ENCODE measurements around the gene NLN.

NLN gene

GRCh38 chr5:65765582-65765981 lies 43.6 kb downstream of the NLN start:
- Histone ChIP-seq H3K9ac (ENCODE audit: low read depth, low read length) (no peak overlapping the region), H3K27ac (ENCODE audit: low read length) (no peak overlapping the region), H3K79me2 (ENCODE audit: insufficient read depth, low read length) (no peaks in the 10 kb centered on the region), H3K36me3 (ENCODE audit: insufficient read depth, low read length) (peaks cover 17% of the 10 kb centered on the region; the same call in 1 of the 2 replicates), H3K27me3 (ENCODE audit: insufficient read depth, low read length, poor library complexity) (no peaks in the 10 kb centered on the region), H4K20me1 (ENCODE audit: insufficient read depth, low read length) (no peaks in the 10 kb centered on the region), H3K4me2 (ENCODE audit: insufficient read depth, low read length) (no peak overlapping the region), H3K4me1 (ENCODE audit: insufficient read depth, low read length) (no peaks in the 10 kb centered on the region), H3K9me3 (ENCODE audit: insufficient read depth, low read length, severe bottlenecking) (no peaks in the 10 kb centered on the region), H3K4me3 (ENCODE audit: low read depth in 1 of 2, low read length in 2 of 2) (no peak overlapping the region), H2AFZ (ENCODE audit: low read depth, low read length) (no peak overlapping the region)
- ATAC-seq (ENCODE audit: insufficient read depth, low read depth) (no peak), DNase-seq (no peak)
- TF ChIP-seq EZH2 (IDR thresholded peaks at IDR 0.05; ENCODE audit: borderline replicate concordance, low read depth, low read length, severe bottlenecking) (no peak), CTCF (IDR thresholded peaks at IDR 0.05; ENCODE audit: borderline replicate concordance, extremely low read depth, low read length, poor library complexity, severe bottlenecking) (no peak)

DNA sequence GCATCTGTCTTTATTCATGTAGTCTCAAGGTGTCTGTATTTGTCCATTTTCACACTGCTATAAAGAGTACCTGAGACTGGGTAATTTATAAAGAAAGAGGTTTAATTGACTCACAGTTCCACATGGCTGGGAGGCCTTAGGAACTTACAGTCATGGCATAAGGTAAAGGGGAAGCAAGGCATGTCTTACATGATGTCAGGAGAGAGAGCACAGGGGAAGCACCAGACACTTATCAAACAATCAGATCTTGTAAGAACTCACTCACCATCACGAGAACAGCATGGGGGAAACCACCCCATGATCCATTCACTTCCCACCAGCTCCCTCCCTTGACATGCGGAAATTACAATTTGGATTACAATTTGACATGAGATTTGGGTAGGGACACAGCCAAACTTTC lies 44.2 kb downstream of the NLN start:
- H3K79me2 ChIP-seq (ENCODE audit: insufficient read depth, low read length) = no peaks in the 10 kb centered on the region
- no peak for TF ChIP-seq EZH2 (IDR thresholded peaks at IDR 0.05; ENCODE audit: borderline replicate concordance, low read depth, low read length, severe bottlenecking)
- TF ChIP-seq CTCF (IDR thresholded peaks at IDR 0.05; ENCODE audit: borderline replicate concordance, extremely low read depth, low read length, poor library complexity, severe bottlenecking) = no peak
- no peak overlapping the region for H3K27ac ChIP-seq (ENCODE audit: low read length)
- H3K9me3 ChIP-seq (ENCODE audit: insufficient read depth, low read length, severe bottlenecking) = no peaks in the 10 kb centered on the region
- no peaks in the 10 kb centered on the region for H4K20me1 ChIP-seq (ENCODE audit: insufficient read depth, low read length)
- H3K9ac ChIP-seq (ENCODE audit: low read depth, low read length) = no peak overlapping the region
- H2AFZ ChIP-seq (ENCODE audit: low read depth, low read length) = no peak overlapping the region
- peaks cover 17% of the 10 kb centered on the region; the same call in 1 of the 2 replicates for H3K36me3 ChIP-seq (ENCODE audit: insufficient read depth, low read length)
- DNase-seq (no peak), ATAC-seq (ENCODE audit: insufficient read depth, low read depth) (no peak)
- H3K4me1 ChIP-seq (ENCODE audit: insufficient read depth, low read length) = no peaks in the 10 kb centered on the region
- H3K4me2 ChIP-seq (ENCODE audit: insufficient read depth, low read length) = no peak overlapping the region
- no peaks in the 10 kb centered on the region for H3K27me3 ChIP-seq (ENCODE audit: insufficient read depth, low read length, poor library complexity)
- H3K4me3 ChIP-seq (ENCODE audit: low read depth in 1 of 2, low read length in 2 of 2) = no peak overlapping the region

- Histone ChIP-seq H3K27ac (ENCODE audit: low read length) (no peak overlapping the region), H3K4me1 (ENCODE audit: insufficient read depth, low read length) (no peaks in the 10 kb centered on the region), H3K4me3 (ENCODE audit: low read depth in 1 of 2, low read length in 2 of 2) (no peak overlapping the region), H3K36me3 (ENCODE audit: insufficient read depth, low read length) (peaks cover 17% of the 10 kb centered on the region; the same call in 1 of the 2 replicates), H3K27me3 (ENCODE audit: insufficient read depth, low read length, poor library complexity) (no peaks in the 10 kb centered on the region), H4K20me1 (ENCODE audit: insufficient read depth, low read length) (no peaks in the 10 kb centered on the region), H3K9me3 (ENCODE audit: insufficient read depth, low read length, severe bottlenecking) (no peaks in the 10 kb centered on the region), H3K9ac (ENCODE audit: low read depth, low read length) (no peak overlapping the region), H2AFZ (ENCODE audit: low read depth, low read length) (no peak overlapping the region), H3K4me2 (ENCODE audit: insufficient read depth, low read length) (no peak overlapping the region), H3K79me2 (ENCODE audit: insufficient read depth, low read length) (no peaks in the 10 kb centered on the region)
- DNase-seq (no peak), ATAC-seq (ENCODE audit: insufficient read depth, low read depth) (no peak)
- TF ChIP-seq EZH2 (IDR thresholded peaks at IDR 0.05; ENCODE audit: borderline replicate concordance, low read depth, low read length, severe bottlenecking) (no peak), CTCF (IDR thresholded peaks at IDR 0.05; ENCODE audit: borderline replicate concordance, extremely low read depth, low read length, poor library complexity, severe bottlenecking) (no peak)
Observed at GRCh38 chr5:65766781-65767180, 44.8 kb downstream of the NLN start.

GRCh38 chr5:65767565-65767964 lies 45.6 kb downstream of the NLN start:
- Histone ChIP-seq H3K36me3 (ENCODE audit: insufficient read depth, low read length) (peaks cover 17% of the 10 kb centered on the region; the same call in 1 of the 2 replicates), H3K4me3 (ENCODE audit: low read depth in 1 of 2, low read length in 2 of 2) (no peak overlapping the region), H3K9ac (ENCODE audit: low read depth, low read length) (no peak overlapping the region), H4K20me1 (ENCODE audit: insufficient read depth, low read length) (no peaks in the 10 kb centered on the region), H3K9me3 (ENCODE audit: insufficient read depth, low read length, severe bottlenecking) (no peaks in the 10 kb centered on the region), H3K27ac (ENCODE audit: low read length) (no peak overlapping the region), H3K4me1 (ENCODE audit: insufficient read depth, low read length) (no peaks in the 10 kb centered on the region), H3K27me3 (ENCODE audit: insufficient read depth, low read length, poor library complexity) (no peaks in the 10 kb centered on the region), H3K4me2 (ENCODE audit: insufficient read depth, low read length) (no peak overlapping the region), H3K79me2 (ENCODE audit: insufficient read depth, low read length) (no peaks in the 10 kb centered on the region), H2AFZ (ENCODE audit: low read depth, low read length) (no peak overlapping the region)
- no peak for ATAC-seq (ENCODE audit: insufficient read depth, low read depth)
- TF ChIP-seq CTCF (IDR thresholded peaks at IDR 0.05; ENCODE audit: borderline replicate concordance, extremely low read depth, low read length, poor library complexity, severe bottlenecking) = no peak
- TF ChIP-seq EZH2 (IDR thresholded peaks at IDR 0.05; ENCODE audit: borderline replicate concordance, low read depth, low read length, severe bottlenecking) = no peak
- no peak for DNase-seq

Data from DND-41 (cell line).